Glomerular endothelial cell (primary cell): ENCODE measurements around the gene TRIM27. TPM values are rescaled to one million over a fixed set of nuclear protein-coding genes. Genes with fewer than 3 reads are reported as not detected.
"Not testable (repeated sequence)": the region's sequence is repeated elsewhere in the genome, so short reads cannot be mapped to it uniquely, and the experiment has no call there.

Source experiments
- DNase-seq: peaks from one replicate; pipeline ENCODE4 v3.0.0-alpha.2; 2011; ENCODE audit warnings: low read depth, low spot score; ENCODE audit errors: extremely low read depth
- total RNA-seq: library from RNA; depleted of rRNA; stranded (reverse); fragments of >200 nt; gene quantifications from 2 replicates; pipeline ENCODE4 v1.2.3, GENCODE V29; 2015

TRIM27 gene
- 68.7 and 85.6 TPM in 2 replicates for total RNA-seq

GRCh38 chr6:28923318-28924102 lies at the start of gene TRIM27:
TSS of gene TRIM27 (minus strand) at chr6:28923985. CDS start at chr6:28923632, 353 bp downstream.
- DNase-seq, result no peak

GRCh38 chr6:28970056-28970455 lies 46.3 kb upstream of the TRIM27 start:
- not testable (repeated sequence) for DNase-seq

DNA sequence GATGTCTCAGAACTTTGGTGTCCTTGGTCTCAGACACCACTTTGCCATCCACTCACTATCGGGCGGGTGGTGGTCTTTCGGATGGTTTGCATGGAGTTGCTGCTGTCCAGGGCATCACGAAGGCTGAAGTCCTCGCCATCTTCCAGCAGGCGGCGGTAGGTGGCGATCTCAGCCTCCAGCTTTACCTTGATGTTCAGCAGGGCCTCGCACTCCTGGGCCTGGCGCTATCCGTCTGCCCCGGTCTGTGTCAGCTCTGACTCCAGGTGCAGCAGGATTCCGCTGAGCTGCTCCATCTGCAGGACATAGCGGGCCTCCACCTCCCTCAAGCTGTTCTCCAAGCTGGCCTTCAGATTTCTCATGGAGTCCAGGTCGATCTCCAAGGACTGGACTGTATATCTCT lies 45.3 kb upstream of the TRIM27 start:
- no peak for DNase-seq

- DNase-seq, result no peak
These were observed 44.7 kb upstream of the TRIM27 start for GRCh38 chr6:28968476-28968875.

GRCh38 chr6:28965706-28966105 lies 41.9 kb upstream of the TRIM27 start:
- no peak for DNase-seq

GRCh38 chr6:28960846-28961500 lies 37.2 kb upstream of the TRIM27 start:
- no peak for DNase-seq

DNA sequence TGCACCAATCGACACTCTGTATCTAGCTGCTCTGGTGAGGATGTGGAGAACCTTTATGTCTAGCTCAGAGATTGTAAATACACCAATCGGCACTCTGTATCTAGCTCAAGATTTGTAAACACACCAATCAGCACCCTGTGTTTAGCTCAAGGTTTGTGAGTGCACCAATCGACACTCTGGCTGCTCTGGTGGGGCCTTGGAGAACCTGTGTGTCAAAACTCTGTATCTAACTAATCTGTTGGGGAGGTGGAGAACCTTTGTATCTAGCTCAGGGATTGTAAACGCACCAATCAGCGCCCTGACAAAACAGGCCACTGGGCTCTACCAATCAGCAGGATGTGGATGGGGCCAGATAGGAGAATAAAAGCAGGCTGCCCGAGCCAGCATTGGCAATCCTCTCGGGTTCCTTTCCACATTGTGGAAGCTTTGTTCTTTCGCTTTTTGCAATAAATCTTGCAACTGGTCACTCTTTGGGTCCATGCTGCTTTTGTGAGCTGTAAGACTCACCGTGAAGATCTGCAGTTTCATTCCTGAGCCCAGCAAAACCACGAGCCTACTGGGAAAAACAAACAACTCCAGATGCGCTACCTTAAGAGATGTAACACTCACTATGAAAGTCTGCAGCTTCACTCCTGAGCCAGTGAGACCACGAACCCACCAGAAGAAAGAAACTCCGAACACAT lies 34.9 kb upstream of the TRIM27 start:
- DNase-seq, result not testable (repeated sequence)

DNA sequence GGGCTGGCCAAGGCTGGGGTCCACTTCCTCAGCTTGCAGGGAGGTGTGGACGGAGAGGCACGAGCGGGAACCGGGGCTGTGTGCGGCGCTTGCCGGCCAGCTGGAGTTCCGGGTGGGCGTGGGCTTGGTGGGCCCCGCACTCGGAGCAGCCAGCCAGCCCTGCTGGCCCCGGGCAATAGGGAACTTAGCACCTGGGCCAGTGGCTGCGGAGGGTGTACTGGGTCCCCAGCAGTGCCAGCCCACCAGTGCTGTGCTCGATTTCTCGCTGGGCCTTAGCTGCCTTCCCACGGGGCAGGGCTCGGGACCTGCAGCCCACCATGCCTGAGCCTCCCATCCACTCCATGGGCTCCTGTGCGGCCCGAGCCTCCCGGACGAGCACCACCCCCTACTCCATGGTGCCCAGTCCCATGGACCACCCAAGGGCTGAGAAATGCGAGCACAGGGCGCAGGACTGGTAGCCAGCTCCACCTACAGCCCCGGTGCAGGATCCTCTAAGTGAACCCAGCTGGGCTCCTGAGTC lies 34.1 kb upstream of the TRIM27 start:
- DNase-seq, result not testable (repeated sequence)

GRCh38 chr6:28956331-28956730 lies 32.5 kb upstream of the TRIM27 start:
- DNase-seq, result no peak

- no peak for DNase-seq
These were observed 29.9 kb upstream of the TRIM27 start for GRCh38 chr6:28953585-28954258.

- DNase-seq, result no peak
These were observed 29.3 kb upstream of the TRIM27 start for GRCh38 chr6:28953039-28953584.

DNA sequence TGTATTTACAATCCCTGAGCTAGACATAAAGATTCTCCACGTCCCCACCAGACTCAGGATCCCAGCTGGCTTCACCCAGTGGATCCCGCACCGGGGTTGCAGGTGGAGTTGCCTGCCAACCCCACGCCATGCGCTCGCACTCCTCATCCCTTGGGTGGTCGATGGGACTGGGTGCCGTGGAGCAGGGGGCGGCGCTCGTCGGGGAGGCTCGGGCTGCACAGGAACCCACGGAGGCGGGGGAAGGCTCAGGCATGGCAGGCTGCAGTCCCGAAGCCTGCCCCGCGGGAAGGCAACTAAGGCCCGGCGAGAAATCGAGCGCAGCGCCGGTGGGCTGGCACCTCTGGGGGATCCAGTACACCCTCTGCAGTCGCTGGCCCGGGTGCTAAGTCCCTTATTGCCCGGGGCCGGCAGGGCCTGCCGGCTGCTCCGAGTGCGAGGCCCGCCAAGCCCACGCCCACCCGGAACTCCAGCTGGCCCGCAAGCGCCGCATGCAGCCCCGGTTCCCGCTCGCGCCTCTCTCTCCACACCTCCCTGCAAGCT lies 25.9 kb upstream of the TRIM27 start:
- DNase-seq, result not testable (repeated sequence)

DNA sequence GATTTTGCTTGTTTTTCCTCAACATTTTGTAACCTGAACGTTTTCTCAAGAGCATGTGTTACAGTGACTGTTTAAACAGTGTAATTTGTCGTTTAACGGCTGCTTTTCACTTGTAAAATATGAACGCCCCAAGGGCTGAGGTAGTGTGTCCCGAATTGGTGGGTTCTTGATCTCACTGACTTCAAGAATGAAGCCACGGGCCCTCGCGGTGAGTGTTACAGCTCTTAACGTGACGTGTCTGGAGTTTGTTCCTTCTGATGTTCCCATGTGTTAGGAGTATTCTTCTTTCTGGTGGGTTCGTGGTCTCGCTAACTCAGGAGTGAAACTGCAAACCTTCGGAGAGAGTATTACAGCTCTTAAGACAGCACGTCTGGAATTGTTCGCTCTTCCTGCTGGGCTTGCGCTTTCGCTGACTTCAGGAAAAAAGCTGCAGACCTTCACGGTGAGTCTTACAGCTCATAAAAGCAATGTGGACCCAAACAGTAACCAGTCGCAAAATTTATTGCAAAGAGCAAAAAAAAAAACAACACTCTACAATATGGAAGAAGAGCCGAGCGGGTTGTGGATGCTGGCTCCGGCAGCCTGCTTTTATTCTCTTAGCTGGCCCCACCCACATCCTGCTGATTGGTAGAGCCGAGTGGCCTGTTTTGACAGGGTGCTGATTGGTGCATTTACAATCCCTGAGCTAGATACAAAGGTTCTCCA lies 25.1 kb upstream of the TRIM27 start:
- no peak for DNase-seq

- no peak for DNase-seq
These were observed 24.1 kb upstream of the TRIM27 start for GRCh38 chr6:28947831-28948270.

GRCh38 chr6:28947067-28947765 lies 23.4 kb upstream of the TRIM27 start:
- no peak for DNase-seq

DNA sequence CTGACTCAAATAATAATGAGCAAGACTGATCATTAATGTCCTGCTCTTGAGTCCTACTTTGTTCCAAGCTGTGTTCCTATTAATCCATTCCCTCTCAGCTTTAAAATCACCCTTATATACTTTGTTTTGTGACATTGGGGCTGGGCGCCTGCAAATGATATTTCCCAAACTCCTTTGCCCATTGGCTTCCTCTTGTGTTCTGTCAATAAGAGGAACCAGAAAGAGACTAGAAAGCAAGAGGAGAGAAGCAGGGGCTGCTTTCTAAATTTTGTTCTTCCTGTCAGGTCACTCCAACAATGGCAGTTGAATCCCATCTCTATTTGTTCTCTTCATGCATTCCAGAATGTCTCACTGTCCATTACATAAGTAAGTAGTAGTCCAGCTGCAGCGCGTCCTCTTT lies 21.6 kb upstream of the TRIM27 start:
- DNase-seq, result no peak

DNA sequence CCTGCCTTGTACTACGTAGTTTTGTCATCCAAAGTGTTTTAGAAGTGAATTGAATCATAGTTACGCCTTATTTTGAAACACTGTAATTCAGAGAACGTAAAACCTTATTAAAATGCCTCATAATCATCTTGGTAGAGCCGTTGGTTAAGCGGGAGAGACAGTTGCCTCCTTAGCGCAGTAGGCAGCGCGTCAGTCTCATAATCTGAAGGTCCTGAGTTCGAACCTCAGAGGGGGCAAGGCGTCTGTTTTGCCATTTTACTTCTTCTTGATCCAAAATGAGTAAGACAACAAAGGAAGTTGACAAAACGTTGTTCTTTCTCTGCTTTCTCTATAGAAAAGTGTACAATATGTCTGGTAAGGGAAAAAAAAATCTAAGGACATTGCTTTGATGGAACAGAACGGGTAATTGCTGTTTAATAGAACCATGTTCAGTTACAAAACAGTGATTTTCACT lies 20.7 kb upstream of the TRIM27 start:
- DNase-seq, result no peak

- no peak for DNase-seq
These were observed 20.0 kb upstream of the TRIM27 start for GRCh38 chr6:28943557-28944411.
